ENCODE results near the gene SPAG8. TPM values are rescaled to one million over a fixed set of nuclear protein-coding genes. Genes with fewer than 3 reads are reported as not detected.
A peak's percentile ranks its signal among the peaks of the same experiment; 100 is the strongest.

SPAG8 gene
- total and polyA plus RNA-seq, 2 donors from 2014 or later = 2.4 to 6.1 TPM

- peaks cover 0 to 27% (median 17%) of the 10 kb centered on the region in 3 donors for H3K4me1 ChIP-seq (ENCODE audit: control insufficient read depth in 2 of 3, insufficient read depth in 2 of 3, low read depth in 1 of 3, low read length in 3 of 3)
- H3K36me3 ChIP-seq (ENCODE audit: control insufficient read depth in 2 of 3, insufficient read depth in 3 of 3, low read length in 3 of 3) = peaks cover 0 to 16% (median 9%) of the 10 kb centered on the region in 3 donors
- no peak overlapping the region for H3K9ac ChIP-seq (ENCODE audit: low read length in 3 of 3)
- intact Hi-C loops (cut with DNase I) = no loop called here
- no peak overlapping the region for H3K27ac ChIP-seq (ENCODE audit: low read depth in 2 of 2, low read length in 2 of 2)
- FAIRE-seq = no peak
- H3K9me3 ChIP-seq (ENCODE audit: control insufficient read depth in 2 of 3, insufficient read depth in 1 of 3, low read length in 3 of 3) = no peaks in the 10 kb centered on the region
- no peak for TF ChIP-seq CTCF (IDR thresholded peaks at IDR 0.05; ENCODE audit: borderline replicate concordance, extremely low read depth, insufficient read depth)
- peak in 1 of 5 donors; percentile 55 for DNase-seq
- no peaks in the 10 kb centered on the region for H3K27me3 ChIP-seq (ENCODE audit: control insufficient read depth, insufficient read depth, low read length)
- no peak overlapping the region for H3K4me3 ChIP-seq (ENCODE audit: low read length in 3 of 3)
These were observed 1.9 kb downstream of the SPAG8 start for GRCh38 chr9:35810122-35810521.

- Histone ChIP-seq H3K9ac (ENCODE audit: low read length in 3 of 3) (no peak overlapping the region), H3K27ac (ENCODE audit: low read depth in 2 of 2, low read length in 2 of 2) (no peak overlapping the region), H3K4me3 (ENCODE audit: low read length in 3 of 3) (no peak overlapping the region), H3K36me3 (ENCODE audit: control insufficient read depth in 2 of 3, insufficient read depth in 3 of 3, low read length in 3 of 3) (peaks cover 0 to 18% (median 9%) of the 10 kb centered on the region in 3 donors), H3K27me3 (ENCODE audit: control insufficient read depth, insufficient read depth, low read length) (no peaks in the 10 kb centered on the region), H3K9me3 (ENCODE audit: control insufficient read depth in 2 of 3, insufficient read depth in 1 of 3, low read length in 3 of 3) (no peaks in the 10 kb centered on the region), H3K4me1 (ENCODE audit: control insufficient read depth in 2 of 3, insufficient read depth in 2 of 3, low read depth in 1 of 3, low read length in 3 of 3) (peaks cover 0 to 16% (median 12%) of the 10 kb centered on the region in 3 donors)
- DNase-seq (peak in 1 of 5 donors; percentile 8), FAIRE-seq (no peak)
- no peak for TF ChIP-seq CTCF (IDR thresholded peaks at IDR 0.05; ENCODE audit: borderline replicate concordance, extremely low read depth, insufficient read depth)
- intact Hi-C loops (cut with DNase I) = no loop called here
These were observed 3.6 kb downstream of the SPAG8 start for GRCh38 chr9:35808433-35808832.

- FAIRE-seq (no peak), DNase-seq (peak in 1 of 5 donors; percentile 12)
- intact Hi-C loops (cut with DNase I) = no loop called here
- H3K36me3 ChIP-seq (ENCODE audit: control insufficient read depth in 2 of 3, insufficient read depth in 3 of 3, low read length in 3 of 3) = peaks cover 2 to 24% (median 9%) of the 10 kb centered on the region in 3 donors
- H3K4me1 ChIP-seq (ENCODE audit: control insufficient read depth in 2 of 3, insufficient read depth in 2 of 3, low read depth in 1 of 3, low read length in 3 of 3) = no peaks in the 10 kb centered on the region
- H3K4me3 ChIP-seq (ENCODE audit: low read length in 3 of 3) = no peak overlapping the region
- no peaks in the 10 kb centered on the region for H3K27me3 ChIP-seq (ENCODE audit: control insufficient read depth, insufficient read depth, low read length)
- TF ChIP-seq CTCF (IDR thresholded peaks at IDR 0.05; ENCODE audit: borderline replicate concordance, extremely low read depth, insufficient read depth) = no peak
- no peak overlapping the region for H3K9ac ChIP-seq (ENCODE audit: low read length in 3 of 3)
- no peaks in the 10 kb centered on the region for H3K9me3 ChIP-seq (ENCODE audit: control insufficient read depth in 2 of 3, insufficient read depth in 1 of 3, low read length in 3 of 3)
- H3K27ac ChIP-seq (ENCODE audit: low read depth in 2 of 2, low read length in 2 of 2) = no peak overlapping the region
These were observed 6.0 kb downstream of the SPAG8 start for GRCh38 chr9:35806101-35806500.
